ENCODE results near the gene IRX1.

- TF ChIP-seq CTCF (IDR thresholded peaks at IDR 0.05) (no peak), EZH2 (IDR thresholded peaks at IDR 0.05; ENCODE audit: borderline replicate concordance, insufficient read depth, low read depth, low read length, poor library complexity, severe bottlenecking) (no peak)
Observed at GRCh38 chr5:3601061-3601710, 5.6 kb downstream of the IRX1 start.
